ENCODE data around the gene ORC3. TPM values are rescaled to one million over a fixed set of nuclear protein-coding genes. Genes with fewer than 3 reads are reported as not detected.

ORC3 gene
- total RNA-seq, 1 donor from 2014 or later: 20.5 TPM

- no peak for TF ChIP-seq CTCF (IDR thresholded peaks at IDR 0.05; ENCODE audit: borderline replicate concordance)
- no peak overlapping the region for H3K27ac ChIP-seq (replicated peaks)
- no peaks in the 10 kb centered on the region for H3K27me3 ChIP-seq (ENCODE audit: low read depth)
- H3K36me3 ChIP-seq: peaks cover 76% of the 10 kb centered on the region
- no peak for DNase-seq
- no peak overlapping the region for H3K4me3 ChIP-seq
- no peaks in the 10 kb centered on the region for H3K9me3 ChIP-seq (replicated peaks)
- intact Hi-C loops (cut with micrococcal nuclease): no loop called here
- peaks cover 4% of the 10 kb centered on the region for H3K4me1 ChIP-seq
Observed at GRCh38 chr6:87561017-87561416, 28.9 kb upstream of the ORC3 start.

GRCh38 chr6:87572021-87572420 lies 17.9 kb upstream of the ORC3 start:
- TF ChIP-seq CTCF (IDR thresholded peaks at IDR 0.05; ENCODE audit: borderline replicate concordance): no peak
- H3K9me3 ChIP-seq (replicated peaks): no peaks in the 10 kb centered on the region
- peaks cover 6% of the 10 kb centered on the region for H3K36me3 ChIP-seq
- peaks cover 36% of the 10 kb centered on the region for H3K4me1 ChIP-seq
- intact Hi-C loops (cut with micrococcal nuclease): no loop called here
- no peak for DNase-seq
- no peak overlapping the region for H3K4me3 ChIP-seq
- no peak overlapping the region for H3K27ac ChIP-seq (replicated peaks)
- no peaks in the 10 kb centered on the region for H3K27me3 ChIP-seq (ENCODE audit: low read depth)

- no peak for TF ChIP-seq CTCF (IDR thresholded peaks at IDR 0.05; ENCODE audit: borderline replicate concordance)
- H3K27me3 ChIP-seq (ENCODE audit: low read depth): no peaks in the 10 kb centered on the region
- H3K36me3 ChIP-seq: peaks cover under 1% of the 10 kb centered on the region
- intact Hi-C loops (cut with micrococcal nuclease): no loop called here
- H3K9me3 ChIP-seq (replicated peaks): no peaks in the 10 kb centered on the region
- no peak overlapping the region for H3K27ac ChIP-seq (replicated peaks)
- no peak overlapping the region for H3K4me3 ChIP-seq
- no peak for DNase-seq
- H3K4me1 ChIP-seq: peaks cover 36% of the 10 kb centered on the region
Observed at GRCh38 chr6:87572883-87573282, 17.1 kb upstream of the ORC3 start.

GRCh38 chr6:87573307-87574024 lies 16.5 kb upstream of the ORC3 start:
- Histone ChIP-seq H3K4me1 (peaks cover 36% of the 10 kb centered on the region), H3K27ac (replicated peaks) (no peak overlapping the region), H3K4me3 (no peak overlapping the region), H3K27me3 (ENCODE audit: low read depth) (no peaks in the 10 kb centered on the region), H3K36me3 (no peaks in the 10 kb centered on the region), H3K9me3 (replicated peaks) (no peaks in the 10 kb centered on the region)
- DNase-seq: no peak
- TF ChIP-seq CTCF (IDR thresholded peaks at IDR 0.05; ENCODE audit: borderline replicate concordance): no peak
- intact Hi-C loops (cut with micrococcal nuclease): no loop called here

GRCh38 chr6:87574237-87574804 lies 15.6 kb upstream of the ORC3 start:
- H3K4me1 ChIP-seq: peaks cover 37% of the 10 kb centered on the region
- no peak overlapping the region for H3K27ac ChIP-seq (replicated peaks)

More at GRCh38 chr6:87574237-87574804, 15.6 kb upstream of the ORC3 start:
- intact Hi-C loops (cut with micrococcal nuclease): no loop called here
- Histone ChIP-seq H3K4me3 (no peak overlapping the region), H3K36me3 (no peaks in the 10 kb centered on the region), H3K9me3 (replicated peaks) (no peaks in the 10 kb centered on the region), H3K27me3 (ENCODE audit: low read depth) (no peaks in the 10 kb centered on the region)
- no peak for TF ChIP-seq CTCF (IDR thresholded peaks at IDR 0.05; ENCODE audit: borderline replicate concordance)
- no peak for DNase-seq
